NCI-H1436 (cell line): ENCODE data around the gene ME3.
"Not testable (repeated sequence)": the region's sequence is repeated elsewhere in the genome, so short reads cannot be mapped to it uniquely, and the experiment has no call there.

Source experiments
- DNase-seq: peaks from one replicate; lab custom pipeline; 2025; lab: John Stamatoyannopoulos, UW

Gene ME3

GRCh38 chr11:86663761-86664160, 8.7 kb downstream of the ME3 start:
- no peak for DNase-seq

- DNase-seq = no peak
Observed at GRCh38 chr11:86663291-86663690, 9.1 kb downstream of the ME3 start.

- DNase-seq = no peak
Observed at GRCh38 chr11:86660736-86661135, 11.7 kb downstream of the ME3 start.

- no peak for DNase-seq
Observed at GRCh38 chr11:86660088-86660487, 12.3 kb downstream of the ME3 start.

GRCh38 chr11:86658534-86658933, 13.9 kb downstream of the ME3 start:
- no peak for DNase-seq

- DNase-seq = not testable (repeated sequence)
Observed at GRCh38 chr11:86645212-86645611, 27.2 kb downstream of the ME3 start.

GRCh38 chr11:86644291-86644690, 28.1 kb downstream of the ME3 start:
- no peak for DNase-seq

- DNase-seq = no peak
Observed at GRCh38 chr11:86641537-86642261, 30.7 kb downstream of the ME3 start.

GRCh38 chr11:86639137-86639536, 33.3 kb downstream of the ME3 start:
- DNase-seq = no peak

GRCh38 chr11:86638673-86639072, 33.7 kb downstream of the ME3 start:
- DNase-seq = no peak

- no peak for DNase-seq
Observed at GRCh38 chr11:86637988-86638387, 34.4 kb downstream of the ME3 start.

GRCh38 chr11:86636275-86636674, 36.1 kb downstream of the ME3 start:
- no peak for DNase-seq

- no peak for DNase-seq
Observed at GRCh38 chr11:86632499-86633269, 39.7 kb downstream of the ME3 start.

GRCh38 chr11:86630229-86630981, 42.0 kb downstream of the ME3 start:
- no peak for DNase-seq

GRCh38 chr11:86629045-86629706, 43.2 kb downstream of the ME3 start:
- DNase-seq = no peak

- DNase-seq = no peak
Observed at GRCh38 chr11:86627776-86628455, 44.5 kb downstream of the ME3 start.

GRCh38 chr11:86625981-86626380, 46.4 kb downstream of the ME3 start:
- no peak for DNase-seq

GRCh38 chr11:86625544-86625943, 46.9 kb downstream of the ME3 start:
- no peak for DNase-seq

- DNase-seq = no peak
Observed at GRCh38 chr11:86624366-86624765, 48.0 kb downstream of the ME3 start.

GRCh38 chr11:86623736-86624135, 48.7 kb downstream of the ME3 start:
- no peak for DNase-seq

GRCh38 chr11:86623041-86623621, 49.3 kb downstream of the ME3 start:
- DNase-seq = no peak
